ENCODE data around the gene LIN7C.

LIN7C gene

GRCh38 chr11:27545035-27545434 is 38.5 kb upstream of the LIN7C start:
- no peak for TF ChIP-seq CTCF (conservative IDR thresholded peaks at IDR 0.05; ENCODE audit: low read depth, low read length)
- DNase-seq (ENCODE audit: low read depth): no peak
- H3K4me3 ChIP-seq (ENCODE audit: low read depth, low read length): no peak overlapping the region

GRCh38 chr11:27541790-27542189 is 35.2 kb upstream of the LIN7C start:
- no peak for TF ChIP-seq CTCF (conservative IDR thresholded peaks at IDR 0.05; ENCODE audit: low read depth, low read length)
- H3K4me3 ChIP-seq (ENCODE audit: low read depth, low read length): no peak overlapping the region
- DNase-seq (ENCODE audit: low read depth): no peak

GRCh38 chr11:27540051-27540450 is 33.5 kb upstream of the LIN7C start:
- no peak for TF ChIP-seq CTCF (conservative IDR thresholded peaks at IDR 0.05; ENCODE audit: low read depth, low read length)
- DNase-seq (ENCODE audit: low read depth): no peak
- H3K4me3 ChIP-seq (ENCODE audit: low read depth, low read length): no peak overlapping the region

GRCh38 chr11:27535103-27535502 is 28.5 kb upstream of the LIN7C start:
- H3K4me3 ChIP-seq (ENCODE audit: low read depth, low read length): no peak overlapping the region
- TF ChIP-seq CTCF (conservative IDR thresholded peaks at IDR 0.05; ENCODE audit: low read depth, low read length): no peak
- no peak for DNase-seq (ENCODE audit: low read depth)

GRCh38 chr11:27532652-27533325 is 26.2 kb upstream of the LIN7C start:
- H3K4me3 ChIP-seq (ENCODE audit: low read depth, low read length): no peak overlapping the region
- peak; percentile 53 for DNase-seq (ENCODE audit: low read depth)
- no peak for TF ChIP-seq CTCF (conservative IDR thresholded peaks at IDR 0.05; ENCODE audit: low read depth, low read length)

GRCh38 chr11:27528712-27529111 is 22.1 kb upstream of the LIN7C start:
- no peak overlapping the region for H3K4me3 ChIP-seq (ENCODE audit: low read depth, low read length)
- TF ChIP-seq CTCF (conservative IDR thresholded peaks at IDR 0.05; ENCODE audit: low read depth, low read length): no peak
- no peak for DNase-seq (ENCODE audit: low read depth)

- TF ChIP-seq CTCF (conservative IDR thresholded peaks at IDR 0.05; ENCODE audit: low read depth, low read length): no peak
- no peak for DNase-seq (ENCODE audit: low read depth)
- no peak overlapping the region for H3K4me3 ChIP-seq (ENCODE audit: low read depth, low read length)
These were observed 20.0 kb upstream of the LIN7C start for GRCh38 chr11:27526535-27526934.
